K562 (cell line): ENCODE data around the gene OR5K1. TPM values are rescaled to one million over a fixed set of nuclear protein-coding genes. Genes with fewer than 3 reads are reported as not detected.

ENCODE experiments used
- ATAC-seq: fragments of 200-7000 bp; cut with Tn5 transposase; 3 replicates; pipeline ENCODE4 v1.9.1; 2020; ENCODE audit warnings: moderate library complexity
- BruUV-seq: library from RNA; stranded (reverse); fragments of 400-500 nt; replicated peaks from 2 replicates; lab custom pipeline; 2021; lab: Mats Ljungman, UMichigan
- CTCF ChIA-PET: fragments of 300-600 bp; formaldehyde crosslinking; extraction: SDS; loops from one replicate; lab custom pipeline; 2021; ENCODE audit warnings: low intra/inter-chr PET ratio; lab: Yijun Ruan, JAX
- POLR2A ChIA-PET: fragments of 300-600, 350-650 bp; sonication (Branson Sonifier 250); formaldehyde crosslinking; extraction: SDS; loops from one replicate; lab custom pipeline; 2021; ENCODE audit warnings: antibody characterized with exemption, inconsistent platforms; lab: Yijun Ruan, JAX
- DNase-seq, 4 experiments: peaks; one replicate each; pipeline versions ENCODE4 v3.0.0 to v3.0.0-alpha.2; 2011 to 2018; ENCODE audit warnings: low spot score in 3 of 4, mixed read lengths in 3 of 4; ENCODE audit errors: extremely low read depth in 1 of 4
- FAIRE-seq: peaks from 2 replicates; lab custom pipeline; 2011; peaks lifted over from hg19 to GRCh38; lab: Jason Lieb, UNC
- H2AFZ ChIP-seq: 2 replicates; pipeline ENCODE4 v1.6.0; 2011; ENCODE audit warnings: low read depth, low read length, control low read depth, inconsistent platforms
- H3K27ac ChIP-seq: fragments of 200-600 bp; 3 replicates; pipeline ENCODE4 v1.8.0; 2011; ENCODE audit warnings: low read depth, mild to moderate bottlenecking, control low read depth, inconsistent platforms, low read length, moderate library complexity, mixed read lengths; ENCODE audit errors: extremely low read depth
- H3K27me3 ChIP-seq, 2 experiments: fragments of 300-600 bp in 1 of 2; 2 replicates in 1 of 2; 3 replicates in 1 of 2; pipeline versions ENCODE4 v1.6.0 to v1.8.0; 2011; ENCODE audit warnings: inconsistent platforms in 2 of 2, low read length in 2 of 2, mild to moderate bottlenecking in 1 of 2, mixed read lengths in 1 of 2, moderate library complexity in 1 of 2; ENCODE audit not compliant: control insufficient read depth in 2 of 2, insufficient read depth in 2 of 2
- H3K36me3 ChIP-seq: fragments of 300-600 bp; 3 replicates; pipeline ENCODE4 v1.8.0; 2011; ENCODE audit warnings: mild to moderate bottlenecking, low read length, inconsistent platforms; ENCODE audit not compliant: control insufficient read depth, insufficient read depth
- H3K4me1 ChIP-seq, 2 experiments: fragments of 200-600 bp in 1 of 2; replicated peaks in 1 of 2; 2 replicates in 1 of 2; 3 replicates in 1 of 2; pipeline versions ENCODE4 v1.5.1 to v1.8.0; 2011; ENCODE audit warnings: inconsistent platforms in 2 of 2, low read length in 2 of 2, mild to moderate bottlenecking in 1 of 2, mixed read lengths in 1 of 2, moderate library complexity in 1 of 2; ENCODE audit not compliant: control insufficient read depth in 2 of 2, insufficient read depth in 2 of 2
- H3K4me2 ChIP-seq: 2 replicates; pipeline ENCODE4 v1.6.1; 2011; ENCODE audit warnings: low read length, control low read depth, inconsistent platforms, mixed read lengths; ENCODE audit not compliant: insufficient read depth
- H3K4me3 ChIP-seq: fragments of 200-600 bp; sonication (generic), shearing (Covaris generic); 2 replicates; pipeline ENCODE4 v1.5.1; 2016; ENCODE audit warnings: control low read depth, inconsistent platforms
- H3K79me2 ChIP-seq: fragments of 200-600 bp; 3 replicates; pipeline ENCODE4 v1.8.0; 2011; ENCODE audit warnings: low read length, inconsistent platforms; ENCODE audit not compliant: control insufficient read depth, insufficient read depth
- H3K9ac ChIP-seq, 2 experiments: 2 replicates each; pipeline versions ENCODE4 v1.6.0 to v1.6.1; 2011; ENCODE audit warnings: low read depth in 2 of 2, low read length in 2 of 2, control low read depth in 1 of 2, inconsistent platforms in 1 of 2, mild to moderate bottlenecking in 1 of 2, mixed read lengths in 1 of 2; ENCODE audit not compliant: insufficient read depth in 1 of 2
- H3K9me1 ChIP-seq: one replicate; pipeline ENCODE4 v1.6.0; 2011; ENCODE audit warnings: inconsistent platforms, mild to moderate bottlenecking, low read length, moderate library complexity; ENCODE audit not compliant: control insufficient read depth, insufficient read depth
- H3K9me3 ChIP-seq: replicated peaks from 2 replicates; pipeline ENCODE4 v1.5.1; 2011; ENCODE audit warnings: low read depth, low read length, inconsistent platforms; ENCODE audit not compliant: control insufficient read depth, insufficient read depth
- H4K20me1 ChIP-seq: replicated peaks from 2 replicates; pipeline ENCODE4 v1.6.1; 2011; ENCODE audit warnings: low read length, inconsistent platforms, mixed read lengths; ENCODE audit not compliant: control insufficient read depth, insufficient read depth
- CEBPB ChIP-seq: fragments of 450-650 bp; IDR thresholded peaks from 2 replicates; pipeline ENCODE4 v1.6.1; 2016; ENCODE audit warnings: missing genetic modification characterization, missing compliant biosample characterization
- CEBPG ChIP-seq, 3 experiments: fragments of 200-800 bp in 1 of 3; sonication (Bioruptor generic) in 1 of 3; sonication (generic) in 1 of 3; formaldehyde crosslinking in 1 of 3; IDR thresholded peaks in 2 of 3; conservative IDR thresholded peaks in 1 of 3; 2 replicates each; pipeline versions ENCODE4 v1.6.1 to v1.8.0; 2016 to 2022; ENCODE audit warnings: missing compliant biosample characterization in 2 of 3, missing genetic modification characterization in 2 of 3, mild to moderate bottlenecking in 1 of 3, missing genetic modification reagents in 1 of 3
- FOXK2 ChIP-seq, 2 experiments: fragments of 450-650 bp; IDR thresholded peaks in 1 of 2; conservative IDR thresholded peaks in 1 of 2; 2 replicates each; pipeline ENCODE4 v1.6.1; 2016; ENCODE audit warnings: low read depth in 2 of 2, mild to moderate bottlenecking in 1 of 2
- ZFP30 ChIP-seq: fragments of 250-450 bp; sonication (Bioruptor Pico); IDR thresholded peaks from 2 replicates; pipeline ENCODE4 v1.8.0; 2022; ENCODE audit warnings: moderate library complexity, mild to moderate bottlenecking, inconsistent platforms, borderline replicate concordance
- ZNF165 ChIP-seq: fragments of 250-450 bp; sonication (Bioruptor Pico); IDR thresholded peaks from 2 replicates; pipeline ENCODE4 v1.4.0; 2020; ENCODE audit warnings: borderline replicate concordance
- WGBS: fragments of 100-300 bp; shearing (Covaris generic); methylation state at CpG from one replicate; pipeline ENCODE4 v1.1.6; 2016; ENCODE audit warnings: low coverage, mixed read lengths; ENCODE audit not compliant: insufficient coverage; ENCODE audit errors: missing lambda C conversion rate; 5-methylcytosine and 5-hydroxymethylcytosine counted together
- in situ Hi-C: fragments of 300-500 bp; cut with MboI; formaldehyde crosslinking; loops from 4 replicates; pipeline ENCODE4 v1.15.0; 2018; ENCODE audit warnings: inconsistent platforms, mixed read lengths
- intact Hi-C: fragments of 100-400 bp; cut with micrococcal nuclease; formaldehyde crosslinking; loops from 2 replicates; pipeline ENCODE4 v1.14.2; 2022
- polyA plus RNA-seq, 8 experiments: library from polyadenylated mRNA; depleted of rRNA in 4 of 8; stranded (reverse) in 5 of 8; unstranded in 3 of 8; fragments of >200 nt; fragmentation: Nextera tagmentation in 2 of 8; fragmentation: Illumina TruSeq in 1 of 8; extraction: Ambion mirVana in 2 of 8; extraction: Trizol in 1 of 8; gene quantifications; 2 replicates each; pipeline versions ENCODE4 v1.2.1 to v1.2.3, GENCODE V29; 2011 to 2014; ENCODE audit warnings: inconsistent platforms in 1 of 8, missing spikeins in 1 of 8
- total RNA-seq, 7 experiments: library from RNA; depleted of rRNA in 6 of 7; stranded (reverse); fragments of >200 nt in 6 of 7; fragmentation: Illumina TruSeq in 2 of 7; extraction: Trizol in 2 of 7; gene quantifications; 2 replicates each; pipeline versions ENCODE4 v1.2.1 to v1.2.3, GENCODE V29; 2011 to 2021; ENCODE audit warnings: low replicate concordance in 1 of 7
- TF ChIP-seq, protein P1 (sequence below), 2 experiments: fragments of 450-650 bp in 1 of 2; sonication (generic) in 1 of 2; formaldehyde crosslinking; conservative IDR thresholded peaks; 2 replicates each; pipeline versions ENCODE4 v1.4.0 to v1.8.1; 2020 to 2022; ENCODE audit warnings: mild to moderate bottlenecking in 1 of 2, missing genetic modification reagents in 1 of 2

The OR5K1 gene
- total and polyA plus RNA-seq, 9 of the 15 experiments (the other 6 are each of a cell fraction or from before 2014, with no cell fraction given), result not detected

DNA sequence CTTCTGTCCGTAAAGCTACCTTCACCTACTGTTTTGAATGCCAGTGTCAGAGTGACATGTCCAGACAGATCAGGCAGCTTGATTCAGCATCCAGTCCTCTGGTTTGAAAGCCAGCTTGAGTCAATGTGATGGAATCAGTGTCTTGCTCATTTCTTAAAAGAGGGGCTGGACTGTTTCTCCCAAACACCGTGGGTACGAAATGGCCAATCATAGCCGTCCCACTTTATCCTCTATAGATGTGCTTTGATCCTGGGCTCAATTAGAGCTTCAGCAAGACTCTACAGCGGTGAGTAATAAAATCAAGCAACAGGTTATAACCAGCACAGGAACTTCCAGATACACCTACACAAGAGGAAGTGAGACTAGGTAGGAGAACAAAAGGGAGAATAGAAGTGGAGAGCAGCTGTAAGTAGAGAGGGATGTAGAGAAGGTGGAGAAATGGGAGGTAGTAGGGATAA, 17.0 kb upstream of the OR5K1 start:
- ATAC-seq, result no peak
- intact Hi-C loops, result no loop called here
- H3K9me1 ChIP-seq, result no peaks in the 10 kb centered on the region
- no peak overlapping the region for H3K4me2 ChIP-seq
- H3K9ac ChIP-seq, result no peak overlapping the region
- no peaks in the 10 kb centered on the region for H3K27me3 ChIP-seq
- CTCF ChIA-PET, result no interaction called here
- POLR2A ChIA-PET, result no interaction called here
- no peak for FAIRE-seq
- no peak for TF ChIP-seq ZNF165 (CRISPR knock-in tag)
- TF ChIP-seq ZFP30 (CRISPR knock-in tag), result no peak
- TF ChIP-seq, all 486 proteins: peak for 0
- no TSS peak for BruUV-seq
- Histone ChIP-seq H3K36me3 (no peaks in the 10 kb centered on the region), H3K79me2 (no peaks in the 10 kb centered on the region), H3K4me1 (no peaks in the 10 kb centered on the region), H3K27ac (no peak overlapping the region), H3K4me3 (no peak overlapping the region), H3K9me3 (no peaks in the 10 kb centered on the region), H2AFZ (no peak overlapping the region), H4K20me1 (no peaks in the 10 kb centered on the region)
- in situ Hi-C loops, result no loop called here
- no peak for DNase-seq
- WGBS, result 2% methylated on average over 5 of the region's 5 CpGs

GRCh38 chr3:98449606-98450193, 13.3 kb upstream of the OR5K1 start:
- no peak overlapping the region for H3K4me3 ChIP-seq
- in situ Hi-C loops, result no loop called here

More at GRCh38 chr3:98449606-98450193, 13.3 kb upstream of the OR5K1 start:
- Histone ChIP-seq H3K9me1 (no peaks in the 10 kb centered on the region), H3K27ac (no peak overlapping the region), H3K4me2 (no peak overlapping the region), H3K79me2 (no peaks in the 10 kb centered on the region), H3K27me3 (no peaks in the 10 kb centered on the region), H3K9me3 (no peaks in the 10 kb centered on the region), H3K9ac (no peak overlapping the region), H2AFZ (no peak overlapping the region), H3K4me1 (no peaks in the 10 kb centered on the region), H3K36me3 (no peaks in the 10 kb centered on the region), H4K20me1 (no peaks in the 10 kb centered on the region)
- intact Hi-C loops, result no loop called here
- ATAC-seq (no peak), FAIRE-seq (no peak), DNase-seq (no peak)
- BruUV-seq, result no TSS peak
- TF ChIP-seq FOXK2 (conservative IDR thresholded peaks at IDR 0.05 in 1 of 2, IDR thresholded peaks at IDR 0.05 in 1 of 2; ENCODE audit: low read depth in 2 of 2) (no peak), CEBPG (CRISPR knock-in tag; IDR thresholded peaks at IDR 0.05) (no peak), CEBPG (tag; conservative IDR thresholded peaks at IDR 0.05 in 1 of 2, IDR thresholded peaks at IDR 0.05 in 1 of 2) (peak in 1 of 2 experiments; percentile 79; a peak in 2 of 4 replicates), CEBPB (tag) (peak; percentile 53)
- TF ChIP-seq, protein P1, sequence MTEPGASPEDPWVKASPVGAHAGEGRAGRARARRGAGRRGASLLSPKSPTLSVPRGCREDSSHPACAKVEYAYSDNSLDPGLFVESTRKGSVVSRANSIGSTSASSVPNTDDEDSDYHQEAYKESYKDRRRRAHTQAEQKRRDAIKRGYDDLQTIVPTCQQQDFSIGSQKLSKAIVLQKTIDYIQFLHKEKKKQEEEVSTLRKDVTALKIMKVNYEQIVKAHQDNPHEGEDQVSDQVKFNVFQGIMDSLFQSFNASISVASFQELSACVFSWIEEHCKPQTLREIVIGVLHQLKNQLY (CRISPR knock-in tag; conservative IDR thresholded peaks at IDR 0.05), result no peak
- ChIA-PET POLR2A (no interaction called here), CTCF (no interaction called here)
- WGBS, result 8% methylated on average over 7 of the region's 7 CpGs
